Caco-2 (cell line): ENCODE data around the gene CIART. TPM values are rescaled to one million over a fixed set of nuclear protein-coding genes. Genes with fewer than 3 reads are reported as not detected.
A peak's percentile ranks its signal among the peaks of the same experiment; 100 is the strongest.

Experiments
- BruUV-seq: library from RNA; stranded (reverse); fragments of 400-500 nt; replicated peaks from 2 replicates; lab custom pipeline; 2021; lab: Mats Ljungman, UMichigan
- CTCF ChIA-PET: fragments of 300-600 bp; sonication (Branson Sonifier 250); formaldehyde crosslinking; loops from one replicate; lab custom pipeline; 2022; ENCODE audit warnings: antibody characterized with exemption; lab: Charles Lee
- POLR2A ChIA-PET: fragments of 300-600 bp; sonication (Branson Sonifier 250); formaldehyde crosslinking; loops from one replicate; lab custom pipeline; 2022; ENCODE audit warnings: antibody characterized with exemption; lab: Charles Lee
- DNase-seq, 2 experiments: peaks; one replicate each; pipeline versions ENCODE4 v3.0.0 to v3.0.0-alpha.2; 2020 to 2022
- H3K27me3 ChIP-seq: replicated peaks from 2 replicates; pipeline ENCODE4 v1.6.0; 2011; ENCODE audit warnings: low read length; ENCODE audit not compliant: control insufficient read depth, insufficient read depth
- H3K36me3 ChIP-seq: 2 replicates; pipeline ENCODE4 v1.5.1; 2011; ENCODE audit warnings: low read length; ENCODE audit not compliant: control insufficient read depth, insufficient read depth
- H3K4me1 ChIP-seq: fragments of 250-450 bp; sonication (Bioruptor Pico); 2 replicates; pipeline ENCODE4 v1.5.1; 2020; ENCODE audit warnings: mild to moderate bottlenecking
- H3K4me3 ChIP-seq: 2 replicates; pipeline ENCODE4 v1.5.1; 2011; ENCODE audit warnings: low read depth, mild to moderate bottlenecking, control low read depth, low read length
- H3K9me3 ChIP-seq: fragments of 250-450 bp; sonication (Bioruptor Pico); 2 replicates; pipeline ENCODE4 v1.5.1; 2020; ENCODE audit warnings: mild to moderate bottlenecking, moderate library complexity
- H3K27ac Mint-ChIP-seq: one replicate; pipeline ENCODE4 v1.8.0; 2022; ENCODE audit warnings: mixed read lengths; ENCODE audit not compliant: unreplicated experiment
- H3K27me3 Mint-ChIP-seq: one replicate; pipeline ENCODE4 v1.8.0; 2022; ENCODE audit warnings: mixed read lengths; ENCODE audit not compliant: insufficient read depth, unreplicated experiment
- H3K36me3 Mint-ChIP-seq: one replicate; pipeline ENCODE4 v1.8.0; 2022; ENCODE audit warnings: mild to moderate bottlenecking, mixed read lengths; ENCODE audit not compliant: insufficient read depth, unreplicated experiment
- H3K4me1 Mint-ChIP-seq: one replicate; pipeline ENCODE4 v1.8.0; 2022; ENCODE audit warnings: low read depth, mixed read lengths; ENCODE audit not compliant: unreplicated experiment
- H3K4me3 Mint-ChIP-seq: one replicate; pipeline ENCODE4 v1.8.0; 2022; ENCODE audit warnings: mild to moderate bottlenecking, moderate library complexity, mixed read lengths; ENCODE audit not compliant: unreplicated experiment
- H3K9me3 Mint-ChIP-seq: one replicate; pipeline ENCODE4 v1.8.0; 2022; ENCODE audit warnings: mixed read lengths; ENCODE audit not compliant: unreplicated experiment
- intact Hi-C: fragments of 100-400 bp; cut with micrococcal nuclease; formaldehyde crosslinking; loops from one replicate; pipeline ENCODE4 v1.10.0; 2022; ENCODE audit not compliant: unreplicated experiment
- total RNA-seq: library from RNA; stranded (reverse); gene quantifications from 2 replicates; pipeline ENCODE4 v1.2.3, GENCODE V29; 2022
- TF ChIP-seq, protein P1 (sequence below), 2 experiments: fragments of 200-600 bp in 1 of 2; IDR thresholded peaks; 1 replicate in 1 of 2; 2 replicates in 1 of 2; pipeline versions ENCODE4 v1.5.1 to v1.8.0; 2011 to 2022; ENCODE audit warnings: antibody characterized with exemption in 1 of 2, control low read depth in 1 of 2, inconsistent platforms in 1 of 2, low read depth in 1 of 2, low read length in 1 of 2, mild to moderate bottlenecking in 1 of 2, moderate library complexity in 1 of 2; ENCODE audit not compliant: insufficient read depth in 1 of 2, severe bottlenecking in 1 of 2, unreplicated experiment in 1 of 2

CIART gene
- total RNA-seq, 1 experiment from 2014 or later: 3.2 TPM

- intact Hi-C loops: loop anchor here (1.0 to 2.0 kb wide), 2 partner anchors 25 to 261 kb away; no protein-coding TSS in a partner anchor
- DNase-seq: no peak
Observed at GRCh38 chr1:150256198-150256553, 26.2 kb upstream of the CIART start.

GRCh38 chr1:150256554-150257341 is 25.6 kb upstream of the CIART start:
- Histone ChIP-seq H3K4me3 (no peak overlapping the region), H3K36me3 (no peaks in the 10 kb centered on the region), H3K27me3 (no peaks in the 10 kb centered on the region), H3K4me1 (peaks cover 24% of the 10 kb centered on the region), H3K9me3 (no peaks in the 10 kb centered on the region)
- intact Hi-C loops: loop anchor here (1.0 to 2.0 kb wide), 2 partner anchors 25 to 260 kb away; no protein-coding TSS in a partner anchor
- BruUV-seq: no TSS peak
- Mint-ChIP-seq H3K4me3 (peak overlapping the region; percentile 37), H3K9me3 (no peaks in the 10 kb centered on the region), H3K27ac (peak overlapping the region; percentile 11), H3K4me1 (peaks cover 29% of the 10 kb centered on the region), H3K36me3 (peaks cover 6% of the 10 kb centered on the region), H3K27me3 (peaks cover 2% of the 10 kb centered on the region)
- DNase-seq: no peak
- CTCF ChIA-PET: interaction anchor here (0.6 to 2.7 kb wide), 11 partner anchors 10 to 275 kb away, joined by 3 to 29 read pairs (median 4); partner anchors contain the start of genes C1orf54, CIART and FALEC
- POLR2A ChIA-PET: interaction anchor here (1.3 kb wide), 1 partner anchor 107 kb away, joined by 3 read pairs; the partner anchor contains the start of gene RPRD2
- TF ChIP-seq, protein P1, sequence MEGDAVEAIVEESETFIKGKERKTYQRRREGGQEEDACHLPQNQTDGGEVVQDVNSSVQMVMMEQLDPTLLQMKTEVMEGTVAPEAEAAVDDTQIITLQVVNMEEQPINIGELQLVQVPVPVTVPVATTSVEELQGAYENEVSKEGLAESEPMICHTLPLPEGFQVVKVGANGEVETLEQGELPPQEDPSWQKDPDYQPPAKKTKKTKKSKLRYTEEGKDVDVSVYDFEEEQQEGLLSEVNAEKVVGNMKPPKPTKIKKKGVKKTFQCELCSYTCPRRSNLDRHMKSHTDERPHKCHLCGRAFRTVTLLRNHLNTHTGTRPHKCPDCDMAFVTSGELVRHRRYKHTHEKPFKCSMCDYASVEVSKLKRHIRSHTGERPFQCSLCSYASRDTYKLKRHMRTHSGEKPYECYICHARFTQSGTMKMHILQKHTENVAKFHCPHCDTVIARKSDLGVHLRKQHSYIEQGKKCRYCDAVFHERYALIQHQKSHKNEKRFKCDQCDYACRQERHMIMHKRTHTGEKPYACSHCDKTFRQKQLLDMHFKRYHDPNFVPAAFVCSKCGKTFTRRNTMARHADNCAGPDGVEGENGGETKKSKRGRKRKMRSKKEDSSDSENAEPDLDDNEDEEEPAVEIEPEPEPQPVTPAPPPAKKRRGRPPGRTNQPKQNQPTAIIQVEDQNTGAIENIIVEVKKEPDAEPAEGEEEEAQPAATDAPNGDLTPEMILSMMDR (IDR thresholded peaks at IDR 0.05; ENCODE audit: insufficient read depth in 1 of 2, low read depth in 1 of 2, low read length in 1 of 2, severe bottlenecking in 1 of 2, unreplicated experiment in 1 of 2): no peak

More at GRCh38 chr1:150256198-150256553, 26.2 kb upstream of the CIART start:
- Histone ChIP-seq H3K27me3 (no peaks in the 10 kb centered on the region), H3K9me3 (no peaks in the 10 kb centered on the region), H3K4me1 (peaks cover 24% of the 10 kb centered on the region), H3K36me3 (no peaks in the 10 kb centered on the region), H3K4me3 (no peak overlapping the region)
- Mint-ChIP-seq H3K27ac (no peak overlapping the region), H3K36me3 (peaks cover 6% of the 10 kb centered on the region), H3K9me3 (no peaks in the 10 kb centered on the region), H3K27me3 (peaks cover 2% of the 10 kb centered on the region), H3K4me1 (peaks cover 29% of the 10 kb centered on the region), H3K4me3 (peak overlapping the region; percentile 37)
- no TSS peak for BruUV-seq
- POLR2A ChIA-PET: interaction anchor here (1.3 kb wide), 1 partner anchor 108 kb away, joined by 3 read pairs; the partner anchor contains the start of gene RPRD2
- TF ChIP-seq, protein P1 (IDR thresholded peaks at IDR 0.05; ENCODE audit: insufficient read depth in 1 of 2, low read depth in 1 of 2, low read length in 1 of 2, severe bottlenecking in 1 of 2, unreplicated experiment in 1 of 2): no peak
- CTCF ChIA-PET: interaction anchor here (0.6 to 2.7 kb wide), 11 partner anchors 9 to 276 kb away, joined by 3 to 29 read pairs (median 4); partner anchors contain the start of genes C1orf54, CIART and FALEC
